ENCODE data around the gene PKD2.
A peak's percentile ranks its signal among the peaks of the same experiment; 100 is the strongest.

Gene PKD2

DNA sequence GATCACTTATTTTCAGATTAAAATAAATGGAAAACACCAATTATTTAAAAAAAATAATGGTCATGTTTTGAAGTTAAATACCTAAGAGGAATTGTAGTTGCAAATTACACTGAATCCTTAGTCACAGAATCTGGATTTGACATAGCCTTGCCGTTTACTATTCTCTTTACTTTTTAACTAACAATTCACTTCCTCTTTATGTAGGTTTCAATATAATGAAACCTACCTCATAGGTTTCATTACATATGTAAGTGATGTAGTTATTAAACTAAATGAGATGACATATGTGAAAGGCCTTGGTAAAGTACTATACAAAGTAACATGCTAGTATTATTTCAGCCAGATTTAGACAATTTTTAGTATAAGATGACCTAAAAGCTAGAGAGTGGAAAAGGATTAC, 25.4 kb upstream of the PKD2 start:
- TF ChIP-seq, protein P1, sequence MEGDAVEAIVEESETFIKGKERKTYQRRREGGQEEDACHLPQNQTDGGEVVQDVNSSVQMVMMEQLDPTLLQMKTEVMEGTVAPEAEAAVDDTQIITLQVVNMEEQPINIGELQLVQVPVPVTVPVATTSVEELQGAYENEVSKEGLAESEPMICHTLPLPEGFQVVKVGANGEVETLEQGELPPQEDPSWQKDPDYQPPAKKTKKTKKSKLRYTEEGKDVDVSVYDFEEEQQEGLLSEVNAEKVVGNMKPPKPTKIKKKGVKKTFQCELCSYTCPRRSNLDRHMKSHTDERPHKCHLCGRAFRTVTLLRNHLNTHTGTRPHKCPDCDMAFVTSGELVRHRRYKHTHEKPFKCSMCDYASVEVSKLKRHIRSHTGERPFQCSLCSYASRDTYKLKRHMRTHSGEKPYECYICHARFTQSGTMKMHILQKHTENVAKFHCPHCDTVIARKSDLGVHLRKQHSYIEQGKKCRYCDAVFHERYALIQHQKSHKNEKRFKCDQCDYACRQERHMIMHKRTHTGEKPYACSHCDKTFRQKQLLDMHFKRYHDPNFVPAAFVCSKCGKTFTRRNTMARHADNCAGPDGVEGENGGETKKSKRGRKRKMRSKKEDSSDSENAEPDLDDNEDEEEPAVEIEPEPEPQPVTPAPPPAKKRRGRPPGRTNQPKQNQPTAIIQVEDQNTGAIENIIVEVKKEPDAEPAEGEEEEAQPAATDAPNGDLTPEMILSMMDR (IDR thresholded peaks at IDR 0.05; ENCODE audit: low read depth, low read length): no peak
- TF ChIP-seq EZH2phosphoT487 (IDR thresholded peaks at IDR 0.05; ENCODE audit: low read depth): no peak
- Histone ChIP-seq H2AFZ (ENCODE audit: low read depth, low read length) (no peak overlapping the region), H3K79me2 (ENCODE audit: low read length) (no peaks in the 10 kb centered on the region), H3K4me3 (ENCODE audit: low read length) (no peak overlapping the region), H4K20me1 (ENCODE audit: insufficient read depth, low read length) (no peaks in the 10 kb centered on the region), H3K9ac (ENCODE audit: low read length) (no peak overlapping the region), H3K27ac (ENCODE audit: low read length) (no peak overlapping the region), H3K4me2 (ENCODE audit: low read length) (no peak overlapping the region), H3K27me3 (ENCODE audit: low read depth, low read length) (peaks cover 20% of the 10 kb centered on the region), H3K9me3 (ENCODE audit: insufficient read depth, low read length) (no peaks in the 10 kb centered on the region), H3K36me3 (replicated peaks; ENCODE audit: low read depth, low read length) (no peaks in the 10 kb centered on the region), H3K4me1 (ENCODE audit: low read length) (peaks cover 14% of the 10 kb centered on the region)

- Histone ChIP-seq H4K20me1 (ENCODE audit: insufficient read depth, low read length) (no peaks in the 10 kb centered on the region), H3K9ac (ENCODE audit: low read length) (no peak overlapping the region), H3K4me3 (ENCODE audit: low read length) (no peak overlapping the region), H3K9me3 (ENCODE audit: insufficient read depth, low read length) (no peaks in the 10 kb centered on the region), H3K4me1 (ENCODE audit: low read length) (peaks cover 14% of the 10 kb centered on the region), H3K27me3 (ENCODE audit: low read depth, low read length) (peaks cover 20% of the 10 kb centered on the region), H3K79me2 (ENCODE audit: low read length) (no peaks in the 10 kb centered on the region), H3K36me3 (replicated peaks; ENCODE audit: low read depth, low read length) (no peaks in the 10 kb centered on the region), H3K27ac (ENCODE audit: low read length) (no peak overlapping the region), H2AFZ (ENCODE audit: low read depth, low read length) (no peak overlapping the region), H3K4me2 (ENCODE audit: low read length) (no peak overlapping the region)
- no peak for TF ChIP-seq EZH2phosphoT487 (IDR thresholded peaks at IDR 0.05; ENCODE audit: low read depth)
- TF ChIP-seq, protein P1 (IDR thresholded peaks at IDR 0.05; ENCODE audit: low read depth, low read length): no peak
Measured at GRCh38 chr4:87982446-87983010, 24.9 kb upstream of the PKD2 start.

- Histone ChIP-seq H3K27me3 (ENCODE audit: low read depth, low read length) (peaks cover 22% of the 10 kb centered on the region), H3K36me3 (replicated peaks; ENCODE audit: low read depth, low read length) (no peaks in the 10 kb centered on the region), H2AFZ (ENCODE audit: low read depth, low read length) (no peak overlapping the region), H3K9me3 (ENCODE audit: insufficient read depth, low read length) (no peaks in the 10 kb centered on the region), H3K4me1 (ENCODE audit: low read length) (peaks cover 14% of the 10 kb centered on the region), H3K9ac (ENCODE audit: low read length) (no peak overlapping the region), H3K79me2 (ENCODE audit: low read length) (no peaks in the 10 kb centered on the region), H4K20me1 (ENCODE audit: insufficient read depth, low read length) (no peaks in the 10 kb centered on the region), H3K4me2 (ENCODE audit: low read length) (no peak overlapping the region), H3K4me3 (ENCODE audit: low read length) (no peak overlapping the region), H3K27ac (ENCODE audit: low read length) (no peak overlapping the region)
- TF ChIP-seq, protein P1 (IDR thresholded peaks at IDR 0.05; ENCODE audit: low read depth, low read length): no peak
- TF ChIP-seq EZH2phosphoT487 (IDR thresholded peaks at IDR 0.05; ENCODE audit: low read depth): no peak
Measured at GRCh38 chr4:87983996-87984395, 23.4 kb upstream of the PKD2 start.

DNA sequence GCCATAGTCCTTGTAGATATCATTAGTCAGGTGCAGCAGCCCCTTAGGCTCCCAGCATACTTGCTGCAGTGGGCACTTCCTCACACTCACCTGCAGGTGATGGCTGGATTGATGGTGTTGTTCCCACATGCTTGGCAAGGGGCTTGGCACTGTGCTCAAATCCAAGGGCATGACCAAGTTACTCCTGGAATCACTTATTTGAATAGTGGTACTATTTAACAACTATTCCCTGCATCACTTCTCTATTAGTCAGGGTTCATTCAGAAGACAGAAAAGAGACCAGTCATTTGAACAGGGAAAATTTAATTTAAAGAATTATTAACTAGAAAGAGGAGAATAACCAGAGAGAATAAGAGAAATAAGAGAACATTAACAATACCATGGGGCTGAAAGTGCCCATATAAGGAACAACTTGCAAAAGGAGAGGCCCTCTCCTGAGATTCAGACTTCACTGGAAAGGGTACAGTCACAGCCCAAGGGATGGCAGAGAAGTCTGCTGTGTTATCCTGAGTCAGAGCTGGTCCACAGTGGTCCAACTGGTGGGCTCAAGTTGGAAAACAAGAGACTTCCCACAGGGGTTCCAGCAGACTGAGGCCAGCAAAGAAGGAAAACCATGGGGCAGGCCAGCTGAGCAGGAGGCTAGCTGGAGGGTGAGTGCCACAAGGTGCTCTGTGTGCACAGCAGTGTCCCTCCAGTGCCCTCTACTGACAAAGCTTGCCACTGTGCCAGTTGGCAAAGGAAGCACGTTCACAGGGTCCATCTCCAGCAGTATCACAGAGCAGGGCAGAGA, 22.1 kb upstream of the PKD2 start:
- Histone ChIP-seq H3K79me2 (ENCODE audit: low read length) (no peaks in the 10 kb centered on the region), H3K9me3 (ENCODE audit: insufficient read depth, low read length) (no peaks in the 10 kb centered on the region), H4K20me1 (ENCODE audit: insufficient read depth, low read length) (no peaks in the 10 kb centered on the region), H3K27ac (ENCODE audit: low read length) (no peak overlapping the region), H3K4me3 (ENCODE audit: low read length) (peak overlapping the region; percentile 39; the same call in 1 of the 2 replicates), H3K4me2 (ENCODE audit: low read length) (peak overlapping the region; percentile 62), H3K36me3 (replicated peaks; ENCODE audit: low read depth, low read length) (no peaks in the 10 kb centered on the region), H2AFZ (ENCODE audit: low read depth, low read length) (peak overlapping the region; percentile 88), H3K27me3 (ENCODE audit: low read depth, low read length) (peaks cover 20% of the 10 kb centered on the region), H3K9ac (ENCODE audit: low read length) (no peak overlapping the region), H3K4me1 (ENCODE audit: low read length) (peaks cover 14% of the 10 kb centered on the region)
- TF ChIP-seq, protein P1 (IDR thresholded peaks at IDR 0.05; ENCODE audit: low read depth, low read length): peak; percentile 80
- no peak for TF ChIP-seq EZH2phosphoT487 (IDR thresholded peaks at IDR 0.05; ENCODE audit: low read depth)

All from OCI-LY3 (cell line).